Osteocyte (in vitro differentiated cells): ENCODE data around the gene GBGT1. TPM values are rescaled to one million over a fixed set of nuclear protein-coding genes. Genes with fewer than 3 reads are reported as not detected.
A peak's percentile ranks its signal among the peaks of the same experiment; 100 is the strongest.

Experiments used
- DNase-seq: peaks from one replicate; pipeline ENCODE4 v3.0.0; 2021; ENCODE audit warnings: mixed read lengths; ENCODE audit not compliant: unreplicated experiment; ENCODE audit errors: extremely low spot score
- H3K27ac Mint-ChIP-seq: one replicate; pipeline ENCODE4 v1.8.0; 2021; ENCODE audit warnings: mild to moderate bottlenecking, mixed read lengths; ENCODE audit not compliant: unreplicated experiment
- H3K27me3 Mint-ChIP-seq: one replicate; pipeline ENCODE4 v1.8.0; 2021; ENCODE audit warnings: mixed read lengths; ENCODE audit not compliant: unreplicated experiment
- H3K36me3 Mint-ChIP-seq: one replicate; pipeline ENCODE4 v1.8.0; 2021; ENCODE audit warnings: mixed read lengths; ENCODE audit not compliant: unreplicated experiment
- H3K4me1 Mint-ChIP-seq: one replicate; pipeline ENCODE4 v1.8.0; 2021; ENCODE audit warnings: mixed read lengths; ENCODE audit not compliant: unreplicated experiment
- H3K4me3 Mint-ChIP-seq: one replicate; pipeline ENCODE4 v1.8.0; 2021; ENCODE audit warnings: mild to moderate bottlenecking, moderate library complexity, mixed read lengths; ENCODE audit not compliant: unreplicated experiment
- H3K9me3 Mint-ChIP-seq: one replicate; pipeline ENCODE4 v1.8.0; 2021; ENCODE audit warnings: mixed read lengths; ENCODE audit not compliant: unreplicated experiment
- CTCF ChIP-seq: fragments of 200-600 bp; sonication (generic); IDR thresholded peaks from 2 replicates; pipeline ENCODE4 v1.5.0; 2021; ENCODE audit warnings: antibody characterized with exemption, mild to moderate bottlenecking, moderate library complexity
- total RNA-seq: library from RNA; stranded (reverse); gene quantifications from 2 replicates; pipeline ENCODE4 v1.2.1, GENCODE V29; 2021

GBGT1 gene
- total RNA-seq, 1 donor from 2014 or later: 4.1 TPM

GRCh38 chr9:133121198-133121914 is 42.4 kb downstream of the GBGT1 start, which contains the start of gene RALGDS:
RALGDS (minus strand) TSS chr9:133121240; CDS start chr9:133121154, 86 bp downstream.
- Mint-ChIP-seq H3K4me1 (peaks cover 69% of the 10 kb centered on the region), H3K27me3 (no peaks in the 10 kb centered on the region), H3K27ac (peak within 1 kb of the TSS; percentile 41), H3K4me3 (peak within 1 kb of the TSS; percentile 74), H3K36me3 (no peaks in the 10 kb centered on the region), H3K9me3 (no peaks in the 10 kb centered on the region)
- peak; percentile 91 for DNase-seq
- TF ChIP-seq CTCF: no peak

- Mint-ChIP-seq H3K27ac (no peak overlapping the region), H3K4me3 (peak overlapping the region; percentile 74), H3K36me3 (no peaks in the 10 kb centered on the region), H3K9me3 (no peaks in the 10 kb centered on the region), H3K4me1 (peaks cover 66% of the 10 kb centered on the region), H3K27me3 (no peaks in the 10 kb centered on the region)
- no peak for TF ChIP-seq CTCF
- no peak for DNase-seq
Measured at GRCh38 chr9:133120501-133121197, 43.1 kb downstream of the GBGT1 start.

GRCh38 chr9:133119846-133120500 is 43.7 kb downstream of the GBGT1 start:
- Mint-ChIP-seq H3K4me3 (peak overlapping the region; percentile 74), H3K36me3 (no peaks in the 10 kb centered on the region), H3K27ac (peak overlapping the region; percentile 41), H3K4me1 (peaks cover 65% of the 10 kb centered on the region), H3K9me3 (no peaks in the 10 kb centered on the region), H3K27me3 (no peaks in the 10 kb centered on the region)
- TF ChIP-seq CTCF: no peak
- no peak for DNase-seq

GRCh38 chr9:133119103-133119845 is 44.4 kb downstream of the GBGT1 start:
- no peak for TF ChIP-seq CTCF
- H3K27me3 Mint-ChIP-seq: no peaks in the 10 kb centered on the region
- peak overlapping the region; percentile 52 for H3K27ac Mint-ChIP-seq
- H3K9me3 Mint-ChIP-seq: no peaks in the 10 kb centered on the region
- H3K4me3 Mint-ChIP-seq: peak overlapping the region; percentile 74
- no peak for DNase-seq
- H3K36me3 Mint-ChIP-seq: no peaks in the 10 kb centered on the region
- H3K4me1 Mint-ChIP-seq: peaks cover 68% of the 10 kb centered on the region
